Keratinocyte (primary cell): ENCODE measurements around the gene MANBA. TPM values are rescaled to one million over a fixed set of nuclear protein-coding genes. Genes with fewer than 3 reads are reported as not detected.

Experiments
- DNase-seq: peaks from one replicate; pipeline ENCODE4 v3.0.0-alpha.2; 2011; ENCODE audit warnings: low read depth, missing footprints, low spot score
- FAIRE-seq: peaks from 2 replicates; lab custom pipeline; 2011; peaks lifted over from hg19 to GRCh38; lab: Jason Lieb, UNC
- H2AFZ ChIP-seq: 2 replicates; pipeline ENCODE4 v1.6.0; 2012; ENCODE audit warnings: low read length, control low read depth, inconsistent platforms; ENCODE audit not compliant: control insufficient read depth
- H3K27ac ChIP-seq: 2 replicates; pipeline ENCODE4 v1.5.1; 2011; ENCODE audit warnings: low read length; ENCODE audit not compliant: control insufficient read depth, insufficient read depth
- H3K27me3 ChIP-seq: 3 replicates; pipeline ENCODE4 v1.6.0; 2011; ENCODE audit warnings: low read length; ENCODE audit not compliant: control insufficient read depth, insufficient read depth; ENCODE audit errors: extremely low read depth
- H3K36me3 ChIP-seq, 2 experiments: 2 replicates in 1 of 2; 3 replicates in 1 of 2; pipeline ENCODE4 v1.5.1; 2011; ENCODE audit warnings: low read length in 2 of 2, mild to moderate bottlenecking in 1 of 2; ENCODE audit not compliant: control insufficient read depth in 2 of 2, insufficient read depth in 2 of 2; ENCODE audit errors: extremely low read depth in 1 of 2
- H3K4me1 ChIP-seq: 3 replicates; pipeline ENCODE4 v1.5.1; 2011; ENCODE audit warnings: low read length; ENCODE audit not compliant: control insufficient read depth, insufficient read depth; ENCODE audit errors: extremely low read depth
- H3K4me2 ChIP-seq: 3 replicates; pipeline ENCODE4 v1.6.0; 2011; ENCODE audit warnings: low read depth, low read length; ENCODE audit not compliant: control insufficient read depth, insufficient read depth; ENCODE audit errors: extremely low read depth
- H3K4me3 ChIP-seq, 3 experiments: fragments of 200-600 bp in 1 of 3; sonication (generic) in 1 of 3; 2 replicates in 2 of 3; 3 replicates in 1 of 3; pipeline ENCODE4 v1.5.1; 2011 to 2016; ENCODE audit warnings: low read length in 3 of 3, mild to moderate bottlenecking in 3 of 3, control low read depth in 2 of 3, inconsistent platforms in 1 of 3, low read depth in 1 of 3, mixed read lengths in 1 of 3, mixed run types in 1 of 3, moderate library complexity in 1 of 3; ENCODE audit not compliant: control insufficient read depth in 2 of 3, insufficient read depth in 2 of 3; ENCODE audit errors: extremely low read depth in 1 of 3
- H3K79me2 ChIP-seq: 2 replicates; pipeline ENCODE4 v1.6.0; 2012; ENCODE audit warnings: low read length; ENCODE audit not compliant: control insufficient read depth, insufficient read depth
- H3K9ac ChIP-seq: 3 replicates; pipeline ENCODE4 v1.6.0; 2011; ENCODE audit warnings: low read length; ENCODE audit not compliant: control insufficient read depth, insufficient read depth; ENCODE audit errors: extremely low read depth
- H3K9me1 ChIP-seq: 3 replicates; pipeline ENCODE4 v1.6.0; 2011; ENCODE audit warnings: low read length; ENCODE audit not compliant: control insufficient read depth, insufficient read depth; ENCODE audit errors: extremely low read depth
- H3K9me3 ChIP-seq: 2 replicates; pipeline ENCODE4 v1.5.1; 2012; ENCODE audit warnings: low read depth, low read length; ENCODE audit not compliant: control insufficient read depth
- H4K20me1 ChIP-seq: 3 replicates; pipeline ENCODE4 v1.6.0; 2011; ENCODE audit warnings: low read length; ENCODE audit not compliant: control insufficient read depth, insufficient read depth; ENCODE audit errors: extremely low read depth
- EZH2 ChIP-seq: IDR thresholded peaks from one replicate; pipeline ENCODE4 v1.6.1; 2012; ENCODE audit warnings: inconsistent platforms, mild to moderate bottlenecking, low read length, moderate library complexity
- dilution Hi-C: fragments of 300-500 bp; cut with MboI; formaldehyde crosslinking; loops from one replicate; pipeline ENCODE4 v1.7.0; 2020; ENCODE audit warnings: low sequenced_read_pairs; ENCODE audit not compliant: extremely low pct_ligation_motif_present
- polyA plus RNA-seq, 5 experiments: library from polyadenylated mRNA; depleted of rRNA in 3 of 5; stranded (reverse) in 3 of 5; stranded (forward) in 1 of 5; unstranded in 1 of 5; fragments of >200 nt; gene quantifications; 1 replicate in 1 of 5; 2 replicates in 3 of 5; 3 replicates in 1 of 5; pipeline versions ENCODE4 v1.2.1 to v1.2.3, GENCODE V29; 2011 to 2012; ENCODE audit warnings: missing spikeins in 2 of 5, low read depth in 1 of 5, low replicate concordance in 1 of 5
- TF ChIP-seq, protein P1 (sequence below), 3 experiments: IDR thresholded peaks in 1 of 3; conservative IDR thresholded peaks in 1 of 3; optimal IDR thresholded peaks in 1 of 3; 2 replicates in 2 of 3; 3 replicates in 1 of 3; pipeline versions ENCODE3 to v1.5.1; 2011; ENCODE audit warnings: low read length in 3 of 3, mild to moderate bottlenecking in 3 of 3, moderate library complexity in 2 of 3, control low read depth in 1 of 3, inconsistent platforms in 1 of 3; ENCODE audit not compliant: insufficient read depth in 2 of 3; ENCODE audit errors: extremely low read depth in 1 of 3

MANBA gene
- polyA plus RNA-seq, 1 donor (not counting 4 experiments of a cell fraction or from before 2014, with no cell fraction given) = 9.3 TPM

DNA sequence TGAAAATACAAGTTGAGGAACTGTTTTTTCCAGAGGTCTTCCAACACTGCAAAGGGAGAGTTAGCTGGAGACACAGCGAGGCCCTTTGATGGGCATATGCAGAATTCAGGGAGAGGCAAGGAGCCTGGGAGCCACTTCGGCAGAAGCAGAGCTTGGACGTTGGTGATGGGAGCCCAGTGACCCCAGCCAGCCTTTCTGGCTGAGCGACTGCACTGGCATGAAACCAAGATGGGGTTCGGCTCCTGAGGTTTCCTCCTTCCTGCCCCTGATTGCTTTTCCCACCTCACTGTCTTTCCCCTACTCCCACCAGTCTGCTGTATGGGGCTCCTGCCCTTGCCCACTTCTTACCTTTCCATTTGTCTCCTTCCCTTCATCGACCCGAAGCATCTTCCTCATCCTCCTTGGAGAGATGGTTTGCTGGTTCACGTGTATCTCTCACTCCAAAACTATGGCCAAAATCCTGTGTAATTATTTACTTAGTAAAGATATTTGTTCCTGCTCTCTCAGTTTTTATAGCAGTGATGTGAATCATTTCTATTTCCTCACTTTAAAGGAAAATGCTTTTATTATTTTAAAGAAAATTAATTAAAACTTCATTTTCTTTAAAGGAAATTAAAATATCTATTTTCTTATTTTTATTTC is 159.1 kb downstream of the MANBA start:
- H3K36me3 ChIP-seq = peaks cover 16 to 26% of the 10 kb centered on the region in 2 experiments
- H3K79me2 ChIP-seq = no peaks in the 10 kb centered on the region
- DNase-seq (no peak), FAIRE-seq (no peak)
- H3K4me3 ChIP-seq = no peak overlapping the region
- no peak overlapping the region for H3K9ac ChIP-seq
- H3K4me2 ChIP-seq = no peak overlapping the region
- no peaks in the 10 kb centered on the region for H3K9me3 ChIP-seq
- no peaks in the 10 kb centered on the region for H3K9me1 ChIP-seq
- no peaks in the 10 kb centered on the region for H3K27me3 ChIP-seq
- H3K4me1 ChIP-seq = peaks cover 16% of the 10 kb centered on the region
- no peak overlapping the region for H3K27ac ChIP-seq
- H2AFZ ChIP-seq = no peak overlapping the region
- dilution Hi-C loops = no loop called here
- no peaks in the 10 kb centered on the region for H4K20me1 ChIP-seq
- TF ChIP-seq, protein P1, sequence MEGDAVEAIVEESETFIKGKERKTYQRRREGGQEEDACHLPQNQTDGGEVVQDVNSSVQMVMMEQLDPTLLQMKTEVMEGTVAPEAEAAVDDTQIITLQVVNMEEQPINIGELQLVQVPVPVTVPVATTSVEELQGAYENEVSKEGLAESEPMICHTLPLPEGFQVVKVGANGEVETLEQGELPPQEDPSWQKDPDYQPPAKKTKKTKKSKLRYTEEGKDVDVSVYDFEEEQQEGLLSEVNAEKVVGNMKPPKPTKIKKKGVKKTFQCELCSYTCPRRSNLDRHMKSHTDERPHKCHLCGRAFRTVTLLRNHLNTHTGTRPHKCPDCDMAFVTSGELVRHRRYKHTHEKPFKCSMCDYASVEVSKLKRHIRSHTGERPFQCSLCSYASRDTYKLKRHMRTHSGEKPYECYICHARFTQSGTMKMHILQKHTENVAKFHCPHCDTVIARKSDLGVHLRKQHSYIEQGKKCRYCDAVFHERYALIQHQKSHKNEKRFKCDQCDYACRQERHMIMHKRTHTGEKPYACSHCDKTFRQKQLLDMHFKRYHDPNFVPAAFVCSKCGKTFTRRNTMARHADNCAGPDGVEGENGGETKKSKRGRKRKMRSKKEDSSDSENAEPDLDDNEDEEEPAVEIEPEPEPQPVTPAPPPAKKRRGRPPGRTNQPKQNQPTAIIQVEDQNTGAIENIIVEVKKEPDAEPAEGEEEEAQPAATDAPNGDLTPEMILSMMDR (optimal IDR thresholded peaks at IDR 0.05 in 1 of 3, IDR thresholded peaks at IDR 0.05 in 1 of 3, conservative IDR thresholded peaks at IDR 0.05 in 1 of 3; ENCODE audit: extremely low read depth in 1 of 3, insufficient read depth in 2 of 3, low read length in 3 of 3) = no peak
- no peak for TF ChIP-seq EZH2

DNA sequence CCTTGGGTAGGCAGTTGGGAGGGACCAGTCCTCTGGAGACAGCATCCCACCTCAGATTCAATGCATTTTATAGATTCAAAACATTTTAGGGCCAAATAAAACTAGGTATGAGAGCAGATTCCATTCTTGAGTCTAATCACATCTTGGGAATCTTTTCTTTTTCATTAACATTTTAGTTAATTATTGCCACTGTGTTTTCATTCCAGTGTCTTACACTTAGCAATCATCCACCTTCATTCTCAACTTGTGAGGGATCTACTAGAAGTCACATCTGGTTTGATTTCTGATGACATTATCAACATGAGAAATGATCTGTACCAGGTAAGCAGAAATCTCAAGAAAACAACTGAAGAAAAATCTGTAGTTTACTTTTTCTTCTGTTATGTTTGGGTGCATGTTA is 160.1 kb downstream of the MANBA start:
- dilution Hi-C loops = no loop called here
- peaks cover 18 to 27% of the 10 kb centered on the region in 2 experiments for H3K36me3 ChIP-seq
- DNase-seq = no peak

More for the DNA sequence above, 160.1 kb downstream of the MANBA start:
- Histone ChIP-seq H2AFZ (no peak overlapping the region), H3K79me2 (no peaks in the 10 kb centered on the region), H3K4me2 (no peak overlapping the region), H3K27me3 (no peaks in the 10 kb centered on the region), H3K9me1 (no peaks in the 10 kb centered on the region), H3K4me1 (peaks cover 16% of the 10 kb centered on the region), H3K9me3 (no peaks in the 10 kb centered on the region), H3K9ac (no peak overlapping the region), H3K27ac (no peak overlapping the region), H4K20me1 (no peaks in the 10 kb centered on the region), H3K4me3 (no peak overlapping the region)
- no peak for FAIRE-seq
- no peak for TF ChIP-seq EZH2
- TF ChIP-seq, protein P1 (optimal IDR thresholded peaks at IDR 0.05 in 1 of 3, IDR thresholded peaks at IDR 0.05 in 1 of 3, conservative IDR thresholded peaks at IDR 0.05 in 1 of 3; ENCODE audit: extremely low read depth in 1 of 3, insufficient read depth in 2 of 3, low read length in 3 of 3) = no peak
